Skeletal muscle satellite cell (primary cell): ENCODE measurements around the gene ARHGAP5.
"Not testable (repeated sequence)": the region's sequence is repeated elsewhere in the genome, so short reads cannot be mapped to it uniquely, and the experiment has no call there.

Experiments
- H3K27me3 ChIP-seq: 2 replicates; pipeline ENCODE4 v1.7.0; 2013; ENCODE audit warnings: low read length; ENCODE audit not compliant: control insufficient read depth, insufficient read depth
- H3K36me3 ChIP-seq: 2 replicates; pipeline ENCODE4 v1.7.0; 2013; ENCODE audit warnings: mild to moderate bottlenecking, control low read depth, low read length; ENCODE audit not compliant: insufficient read depth
- H3K4me1 ChIP-seq: 2 replicates; pipeline ENCODE4 v1.7.0; 2013; ENCODE audit warnings: low read length; ENCODE audit not compliant: control insufficient read depth, insufficient read depth
- H3K4me2 ChIP-seq: 2 replicates; pipeline ENCODE4 v1.7.0; 2013; ENCODE audit warnings: mild to moderate bottlenecking, low read length
- H3K4me3 ChIP-seq: 2 replicates; pipeline ENCODE4 v1.7.0; 2013; ENCODE audit warnings: low read length
- H3K9ac ChIP-seq: 2 replicates; pipeline ENCODE4 v1.7.0; 2013; ENCODE audit warnings: mild to moderate bottlenecking, low read depth, low read length, moderate library complexity
- H3K9me3 ChIP-seq: replicated peaks from 2 replicates; pipeline ENCODE4 v1.7.0; 2013; ENCODE audit warnings: mild to moderate bottlenecking, control low read depth, low read length

The ARHGAP5 gene

DNA sequence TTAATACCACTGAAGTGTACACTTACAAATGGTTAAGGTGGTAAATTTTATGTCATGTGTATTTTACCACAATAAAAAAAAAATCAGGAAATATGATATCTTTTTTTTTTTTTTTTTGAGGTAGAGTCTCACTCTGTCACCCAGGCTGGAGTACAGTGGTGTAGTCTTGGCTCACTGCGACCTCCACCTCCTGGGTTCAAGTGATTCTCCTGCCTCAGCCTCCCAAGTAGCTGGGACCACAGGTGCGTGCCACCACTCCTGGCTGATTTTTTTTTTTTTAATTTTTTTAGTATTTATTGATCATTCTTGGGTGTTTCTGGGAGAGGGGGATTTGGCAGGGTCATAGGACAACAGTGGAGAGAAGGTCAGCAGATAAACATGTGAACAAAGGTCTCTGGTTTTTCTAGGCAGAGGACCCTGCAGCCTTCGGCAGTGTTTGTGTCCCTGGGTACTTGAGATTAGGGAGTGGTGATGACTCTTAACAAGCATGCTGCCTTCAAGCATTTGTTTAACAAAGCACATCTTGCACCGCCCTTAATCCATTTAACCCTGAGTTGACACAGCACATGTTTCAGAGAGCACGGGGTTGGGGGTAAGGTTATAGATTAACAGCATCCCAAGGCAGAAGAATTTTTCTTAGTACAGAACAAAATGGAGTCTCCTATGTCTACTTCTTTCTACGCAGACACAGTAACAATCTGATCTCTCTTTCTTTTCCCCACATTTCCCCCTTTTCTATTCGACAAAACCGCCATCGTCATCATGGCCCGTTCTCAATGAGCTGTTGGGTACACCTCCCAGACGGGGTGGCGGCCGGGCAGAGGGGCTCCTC is 50.0 kb downstream of the ARHGAP5 start:
- peaks cover 12% of the 10 kb centered on the region for H3K4me1 ChIP-seq
- H3K36me3 ChIP-seq, H3K27me3 ChIP-seq, H3K9ac ChIP-seq, H3K9me3 ChIP-seq, H3K4me2 ChIP-seq, H3K4me3 ChIP-seq: not testable (repeated sequence)

DNA sequence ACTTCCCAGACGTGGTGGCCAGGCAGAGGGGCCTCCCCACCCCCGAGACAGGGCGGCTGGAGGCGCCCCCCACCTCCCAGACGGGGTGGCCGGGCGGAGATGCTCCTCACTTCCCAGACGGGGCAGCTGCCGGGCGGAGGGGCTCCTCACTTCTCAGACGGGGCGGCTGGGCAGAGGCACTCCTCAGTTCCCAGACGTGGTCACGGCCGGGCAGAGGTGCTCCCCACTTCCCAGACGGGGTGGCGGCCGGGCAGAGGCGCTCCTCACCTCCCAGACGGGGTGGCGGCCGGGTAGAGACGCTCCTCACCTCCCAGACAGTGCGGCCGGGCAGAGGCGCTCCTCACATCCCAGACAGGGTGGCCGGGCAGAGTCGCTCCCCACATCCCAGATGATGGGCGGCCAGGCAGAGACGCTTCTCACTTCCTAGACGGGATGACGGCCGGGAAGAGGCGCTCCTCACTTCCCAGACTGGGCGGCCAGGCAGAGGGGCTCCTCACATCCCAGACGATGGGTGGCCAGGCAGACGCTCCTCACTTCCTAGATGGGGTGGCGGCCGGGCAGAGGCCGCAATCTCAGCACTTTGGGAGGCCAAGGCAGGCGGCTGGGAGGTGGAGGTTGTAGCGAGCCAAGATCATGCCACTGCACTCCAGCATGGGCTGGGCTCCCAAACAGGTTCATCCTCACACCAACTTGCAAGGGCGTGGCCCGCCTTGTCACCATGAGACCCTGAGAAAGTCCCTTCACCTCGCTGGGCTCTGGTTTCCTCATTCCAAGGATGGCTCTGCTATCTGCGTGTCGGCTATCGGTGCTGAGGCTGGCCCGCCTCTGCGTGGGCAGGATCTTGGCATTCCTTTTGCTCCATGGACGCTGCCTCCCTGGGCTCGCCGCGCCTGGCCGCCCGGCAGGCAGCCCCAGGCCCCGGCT is 50.9 kb downstream of the ARHGAP5 start:
- not testable (repeated sequence) for H3K9me3 ChIP-seq, H3K36me3 ChIP-seq, H3K9ac ChIP-seq, H3K4me3 ChIP-seq, H3K4me2 ChIP-seq, H3K27me3 ChIP-seq
- peaks cover 12% of the 10 kb centered on the region for H3K4me1 ChIP-seq

DNA sequence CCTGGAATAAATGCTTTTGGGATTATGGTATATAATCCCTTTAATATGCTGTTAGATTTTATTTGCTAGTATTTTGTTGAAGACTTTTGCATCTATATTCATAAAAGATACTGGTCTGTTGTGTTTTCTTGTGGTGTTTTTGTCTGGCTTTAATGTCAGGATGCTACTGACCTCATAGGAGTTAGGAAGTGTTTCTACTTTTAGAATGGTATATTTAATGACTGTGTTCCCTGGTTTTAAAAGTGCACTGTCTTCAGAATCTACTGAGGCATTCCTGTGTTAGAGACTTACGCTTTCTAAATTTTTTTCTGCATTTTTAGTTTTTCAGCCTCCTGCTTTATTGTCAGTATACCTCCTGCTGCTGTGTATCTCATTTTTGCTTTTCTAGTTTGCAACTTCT is 51.6 kb downstream of the ARHGAP5 start:
- H3K4me3 ChIP-seq = no peak overlapping the region
- peaks cover 12% of the 10 kb centered on the region for H3K4me1 ChIP-seq
- H3K9ac ChIP-seq = no peak overlapping the region
- H3K9me3 ChIP-seq = no peaks in the 10 kb centered on the region
- H3K36me3 ChIP-seq = peaks cover 9% of the 10 kb centered on the region
- H3K4me2 ChIP-seq = peak overlapping the region; percentile 8
- H3K27me3 ChIP-seq = no peaks in the 10 kb centered on the region

DNA sequence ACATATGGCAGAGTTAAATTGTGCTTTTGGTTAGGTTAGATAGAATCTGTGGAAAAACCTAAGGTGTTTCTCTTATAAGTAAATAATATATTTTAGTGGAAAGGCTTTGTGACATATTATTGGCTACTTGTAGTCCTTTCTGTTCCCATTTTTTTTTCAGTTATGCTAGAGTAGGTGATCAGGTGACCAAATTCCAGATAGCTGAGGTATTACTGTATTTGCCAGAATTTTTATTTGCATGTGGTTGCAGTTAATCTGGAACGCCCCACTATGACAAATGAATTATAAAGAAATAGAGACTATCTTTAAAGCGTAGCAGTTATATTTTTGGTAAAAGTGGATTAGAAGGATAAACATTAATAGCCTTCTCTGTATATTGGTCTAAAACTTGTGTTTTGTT is 52.0 kb downstream of the ARHGAP5 start:
- Histone ChIP-seq H3K27me3 (no peaks in the 10 kb centered on the region), H3K9me3 (no peaks in the 10 kb centered on the region), H3K4me3 (no peak overlapping the region), H3K4me2 (peak overlapping the region; percentile 46), H3K9ac (no peak overlapping the region), H3K4me1 (peaks cover 12% of the 10 kb centered on the region), H3K36me3 (peaks cover 9% of the 10 kb centered on the region)

DNA sequence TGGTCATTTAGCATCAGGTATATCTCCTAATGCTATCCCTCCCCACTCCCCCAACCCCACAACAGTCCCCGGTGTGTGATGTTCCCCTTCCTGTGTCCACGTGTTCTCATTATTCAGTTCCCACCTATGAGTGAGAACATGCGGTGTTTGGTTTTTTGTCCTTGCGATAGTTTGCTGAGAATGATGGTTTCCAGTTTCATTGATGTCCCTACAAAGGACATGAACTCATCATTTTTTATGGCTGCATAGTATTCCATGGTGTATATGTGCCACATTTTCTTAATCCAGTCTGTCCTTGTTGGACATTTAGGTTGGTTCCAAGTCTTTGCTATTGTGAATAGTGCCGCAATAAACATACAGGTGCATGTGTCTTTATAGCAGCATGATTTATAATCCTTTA is 54.6 kb downstream of the ARHGAP5 start:
- H3K4me2 ChIP-seq, H3K36me3 ChIP-seq, H3K9me3 ChIP-seq, H3K27me3 ChIP-seq, H3K4me3 ChIP-seq, H3K9ac ChIP-seq: not testable (repeated sequence)
- H3K4me1 ChIP-seq = peaks cover 16% of the 10 kb centered on the region

DNA sequence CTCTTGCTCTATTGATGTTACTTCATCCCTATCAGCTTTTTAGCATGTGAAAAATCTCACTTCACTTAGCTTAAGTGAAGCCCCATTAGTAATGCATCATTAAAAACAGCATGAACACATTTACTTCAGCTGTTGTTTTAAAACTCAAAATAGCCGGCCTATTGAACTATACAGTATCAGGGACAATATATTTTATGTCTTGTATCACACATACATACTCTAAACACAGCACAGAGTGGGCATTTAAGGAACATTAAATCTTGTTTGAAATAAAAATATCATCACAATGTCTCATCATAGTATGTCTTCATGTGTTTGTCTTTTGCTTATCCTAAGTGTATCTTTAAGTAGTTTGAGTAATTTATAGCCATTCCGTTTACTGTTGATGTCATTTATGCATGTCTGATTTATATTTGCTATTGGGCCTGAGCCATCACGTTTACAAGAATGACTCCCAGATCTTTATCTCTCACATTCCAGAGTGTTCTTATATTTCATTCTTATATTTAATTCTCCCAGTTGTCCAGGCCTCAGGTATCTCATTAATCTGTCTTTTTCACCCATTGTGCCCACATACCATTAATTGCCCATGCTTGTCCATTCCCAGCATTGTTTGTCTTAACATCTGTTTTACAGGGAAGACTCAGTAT is 57.5 kb downstream of the ARHGAP5 start:
- no peaks in the 10 kb centered on the region for H3K9me3 ChIP-seq
- H3K9ac ChIP-seq = no peak overlapping the region
- no peaks in the 10 kb centered on the region for H3K27me3 ChIP-seq
- peaks cover 5% of the 10 kb centered on the region for H3K36me3 ChIP-seq
- peak overlapping the region; percentile 9 for H3K4me2 ChIP-seq
- H3K4me1 ChIP-seq = peaks cover 6% of the 10 kb centered on the region
- H3K4me3 ChIP-seq = no peak overlapping the region

DNA sequence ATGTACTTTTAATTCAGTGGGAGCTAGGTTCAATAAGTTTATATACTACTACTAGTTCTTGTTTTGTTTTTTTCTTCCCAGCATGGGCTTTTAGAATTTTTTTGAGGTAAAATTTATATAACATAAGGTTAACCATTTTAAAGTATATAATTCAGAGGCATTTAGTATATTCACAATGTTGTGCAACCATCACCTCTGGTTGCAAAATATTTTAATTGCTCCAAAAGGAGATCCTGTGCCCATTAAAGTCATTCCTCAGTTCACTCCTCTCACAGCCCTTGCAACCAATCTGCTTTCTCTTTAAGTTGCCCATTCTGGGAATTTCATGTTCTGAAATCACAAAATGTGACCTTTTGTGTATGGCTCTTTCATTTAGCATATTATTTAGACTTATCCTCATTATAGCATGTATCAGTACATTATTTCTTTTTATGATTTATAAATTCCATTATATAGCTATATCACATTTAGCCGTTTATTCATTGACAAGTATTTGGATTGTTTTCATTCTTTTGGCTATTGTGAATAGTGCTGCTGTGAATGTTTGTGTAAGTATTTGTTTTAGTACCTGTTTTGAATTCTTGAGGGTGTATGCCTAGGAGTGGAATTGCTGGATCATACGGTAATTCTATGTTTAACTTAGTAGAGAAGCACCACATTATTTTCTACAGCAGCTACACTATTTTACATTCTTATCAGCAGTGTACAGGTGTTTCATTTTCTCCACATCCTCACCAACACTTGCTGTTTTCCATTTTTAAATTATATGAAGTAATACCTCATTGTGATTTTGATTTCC is 59.1 kb downstream of the ARHGAP5 start:
- Histone ChIP-seq H3K9me3 (no peaks in the 10 kb centered on the region), H3K9ac (no peak overlapping the region), H3K4me3 (no peak overlapping the region), H3K4me1 (peaks cover 3% of the 10 kb centered on the region), H3K4me2 (no peak overlapping the region), H3K36me3 (peaks cover 5% of the 10 kb centered on the region), H3K27me3 (no peaks in the 10 kb centered on the region)

DNA sequence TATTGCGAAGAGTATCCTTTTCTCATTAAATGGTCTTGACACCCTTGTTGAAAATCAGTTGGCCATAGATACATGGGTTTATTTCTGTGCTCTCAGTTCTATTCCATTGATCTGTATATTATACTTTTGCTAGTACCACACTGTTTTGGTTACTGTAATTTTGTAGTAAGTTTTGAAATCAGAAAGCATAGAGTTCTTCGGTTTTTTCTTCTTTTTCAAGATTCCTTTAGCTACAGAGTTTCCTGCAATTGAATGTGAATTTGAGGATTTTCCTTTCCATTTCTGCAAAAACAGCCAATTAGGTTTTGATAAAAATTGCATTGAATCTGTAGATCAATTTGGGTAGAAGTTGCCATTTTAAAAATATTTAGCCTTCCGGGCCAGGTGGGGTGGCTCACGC is 60.2 kb downstream of the ARHGAP5 start:
- Histone ChIP-seq H3K4me3 (no peak overlapping the region), H3K27me3 (no peaks in the 10 kb centered on the region), H3K4me2 (no peak overlapping the region), H3K36me3 (peaks cover 5% of the 10 kb centered on the region), H3K4me1 (peaks cover 3% of the 10 kb centered on the region), H3K9me3 (no peaks in the 10 kb centered on the region), H3K9ac (no peak overlapping the region)

DNA sequence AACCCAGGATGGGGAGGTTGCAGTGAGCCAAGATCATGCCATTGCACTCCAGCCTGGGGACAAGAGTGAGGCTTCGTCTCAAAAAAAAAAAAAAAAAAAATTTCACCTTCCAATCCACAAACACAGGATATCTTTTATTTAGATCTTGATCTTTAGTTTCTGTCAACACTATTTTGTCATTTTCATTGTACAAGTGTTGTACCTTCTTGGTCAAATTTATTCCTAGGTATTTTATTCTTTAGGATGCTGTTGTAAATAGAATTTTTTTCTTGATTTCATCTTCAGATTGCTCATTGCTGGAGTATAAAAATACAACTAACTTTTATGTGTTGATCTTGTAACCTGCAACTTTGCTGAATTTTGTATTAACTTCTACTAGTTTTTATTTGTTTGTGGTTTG is 60.8 kb downstream of the ARHGAP5 start:
- H3K4me3 ChIP-seq = no peak overlapping the region
- no peak overlapping the region for H3K4me2 ChIP-seq
- peaks cover 3% of the 10 kb centered on the region for H3K4me1 ChIP-seq
- no peak overlapping the region for H3K9ac ChIP-seq
- no peaks in the 10 kb centered on the region for H3K9me3 ChIP-seq
- peaks cover 5% of the 10 kb centered on the region for H3K36me3 ChIP-seq
- no peaks in the 10 kb centered on the region for H3K27me3 ChIP-seq

DNA sequence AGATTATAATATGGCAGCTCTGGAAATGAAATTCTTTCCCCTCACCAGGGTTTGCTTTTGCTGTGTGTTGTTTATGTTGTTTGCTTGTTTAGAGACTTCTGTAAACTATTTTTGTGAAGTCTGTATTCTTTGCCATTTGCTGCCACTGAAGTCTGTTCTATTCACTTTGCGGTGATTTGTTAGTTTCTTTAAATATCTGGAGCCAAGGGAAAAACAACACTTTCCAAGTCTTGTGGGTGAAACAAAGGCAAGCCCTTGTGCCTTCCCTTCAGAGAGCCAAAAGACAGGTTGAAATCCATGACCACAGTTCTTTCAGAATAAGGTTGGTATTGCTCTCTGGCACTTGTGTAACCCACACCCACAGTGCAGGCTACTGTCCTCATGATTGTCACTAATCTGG is 65.2 kb downstream of the ARHGAP5 start:
- Histone ChIP-seq H3K9ac (no peak overlapping the region), H3K4me1 (no peaks in the 10 kb centered on the region), H3K4me2 (no peak overlapping the region), H3K36me3 (peaks cover 2% of the 10 kb centered on the region), H3K9me3 (no peaks in the 10 kb centered on the region), H3K27me3 (no peaks in the 10 kb centered on the region), H3K4me3 (no peak overlapping the region)
